Uterus (tissue), 2 donors: ENCODE results near the gene ADARB2.

ENCODE experiments used
- POLR2A ChIP-seq, 2 donors: fragments of 450-650 bp; IDR thresholded peaks; one replicate each; pipeline ENCODE4 v1.6.1; 2016; ENCODE audit warnings: antibody characterized with exemption in 2 of 2, mild to moderate bottlenecking in 1 of 2, moderate library complexity in 1 of 2
- TF ChIP-seq, protein P1 (sequence below), 4 experiments: fragments of 200-600 bp in 2 of 4; fragments of 450-650 bp in 2 of 4; sonication (generic) in 2 of 4; IDR thresholded peaks; one replicate each; pipeline ENCODE4 v1.5.1; 2016 to 2019; ENCODE audit warnings: antibody characterized with exemption in 4 of 4, mild to moderate bottlenecking in 2 of 4, moderate library complexity in 1 of 4

DNA sequence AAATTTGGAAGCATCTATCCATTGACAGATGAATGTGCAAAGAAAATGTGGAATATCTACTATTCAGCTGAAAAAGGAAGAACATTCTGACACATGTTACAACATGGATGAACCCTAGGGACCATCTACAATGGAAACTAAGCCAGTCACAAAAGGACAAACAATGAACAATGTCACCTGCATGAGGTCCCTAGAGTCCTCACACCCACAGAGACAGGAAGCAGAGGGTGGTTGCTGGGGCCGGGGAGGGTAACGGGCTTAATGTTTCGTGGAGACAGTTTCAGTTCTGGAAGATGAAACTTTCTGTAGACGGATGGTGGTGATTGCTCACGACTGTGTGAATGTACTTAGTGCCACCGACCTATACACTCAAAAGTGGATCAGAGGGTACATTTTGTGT is 282.9 kb downstream of the ADARB2 start:
- TF ChIP-seq POLR2A (IDR thresholded peaks at IDR 0.05) = no peak
- TF ChIP-seq, protein P1, sequence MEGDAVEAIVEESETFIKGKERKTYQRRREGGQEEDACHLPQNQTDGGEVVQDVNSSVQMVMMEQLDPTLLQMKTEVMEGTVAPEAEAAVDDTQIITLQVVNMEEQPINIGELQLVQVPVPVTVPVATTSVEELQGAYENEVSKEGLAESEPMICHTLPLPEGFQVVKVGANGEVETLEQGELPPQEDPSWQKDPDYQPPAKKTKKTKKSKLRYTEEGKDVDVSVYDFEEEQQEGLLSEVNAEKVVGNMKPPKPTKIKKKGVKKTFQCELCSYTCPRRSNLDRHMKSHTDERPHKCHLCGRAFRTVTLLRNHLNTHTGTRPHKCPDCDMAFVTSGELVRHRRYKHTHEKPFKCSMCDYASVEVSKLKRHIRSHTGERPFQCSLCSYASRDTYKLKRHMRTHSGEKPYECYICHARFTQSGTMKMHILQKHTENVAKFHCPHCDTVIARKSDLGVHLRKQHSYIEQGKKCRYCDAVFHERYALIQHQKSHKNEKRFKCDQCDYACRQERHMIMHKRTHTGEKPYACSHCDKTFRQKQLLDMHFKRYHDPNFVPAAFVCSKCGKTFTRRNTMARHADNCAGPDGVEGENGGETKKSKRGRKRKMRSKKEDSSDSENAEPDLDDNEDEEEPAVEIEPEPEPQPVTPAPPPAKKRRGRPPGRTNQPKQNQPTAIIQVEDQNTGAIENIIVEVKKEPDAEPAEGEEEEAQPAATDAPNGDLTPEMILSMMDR (IDR thresholded peaks at IDR 0.05) = no peak
